Stimulated activated naive CD4-positive, alpha-beta T cell treated with Interleukin-2 at 50 U/mL for 16 hours (primary cell): ENCODE results near the gene ENTR1.
A peak's percentile ranks its signal among the peaks of the same experiment; 100 is the strongest.

ENCODE experiments used
- DNase-seq: peaks from one replicate; lab custom pipeline; 2025; lab: John Stamatoyannopoulos, UW

ENTR1 gene

GRCh38 chr9:136396219-136396515, 14.2 kb downstream of the ENTR1 start:
- DNase-seq: no peak

GRCh38 chr9:136395345-136396218, 14.8 kb downstream of the ENTR1 start:
- DNase-seq: no peak

GRCh38 chr9:136395020-136395340, 15.4 kb downstream of the ENTR1 start:
- no peak for DNase-seq

- DNase-seq: no peak
These were observed 15.9 kb downstream of the ENTR1 start for GRCh38 chr9:136394312-136395019.

GRCh38 chr9:136393531-136393930, 16.9 kb downstream of the ENTR1 start:
- DNase-seq: no peak

GRCh38 chr9:136392538-136393449, 17.6 kb downstream of the ENTR1 start:
- no peak for DNase-seq

GRCh38 chr9:136391737-136392537, 18.5 kb downstream of the ENTR1 start:
- DNase-seq: no peak

GRCh38 chr9:136389396-136389795, 21.0 kb downstream of the ENTR1 start:
- DNase-seq: no peak

GRCh38 chr9:136387217-136387616, 23.2 kb downstream of the ENTR1 start:
- no peak for DNase-seq

GRCh38 chr9:136386018-136386417, 24.4 kb downstream of the ENTR1 start:
- DNase-seq: no peak

GRCh38 chr9:136385015-136385414, 25.4 kb downstream of the ENTR1 start:
- peak; percentile 34 for DNase-seq

GRCh38 chr9:136383436-136383835, 27.0 kb downstream of the ENTR1 start:
- DNase-seq: no peak

GRCh38 chr9:136381966-136382513, 28.4 kb downstream of the ENTR1 start:
- no peak for DNase-seq

GRCh38 chr9:136381311-136381710, 29.1 kb downstream of the ENTR1 start:
- no peak for DNase-seq

- DNase-seq: no peak
These were observed 30.0 kb downstream of the ENTR1 start for GRCh38 chr9:136380381-136380780.

GRCh38 chr9:136379891-136380290, 30.5 kb downstream of the ENTR1 start:
- DNase-seq: no peak

GRCh38 chr9:136379401-136379800, 31.0 kb downstream of the ENTR1 start:
- no peak for DNase-seq

GRCh38 chr9:136379003-136379287, 31.5 kb downstream of the ENTR1 start:
- DNase-seq: no peak

- no peak for DNase-seq
These were observed 32.0 kb downstream of the ENTR1 start for GRCh38 chr9:136378170-136379002.

- no peak for DNase-seq
These were observed 32.9 kb downstream of the ENTR1 start for GRCh38 chr9:136377341-136378169.
